Endothelial cell of umbilical vein (primary cell): ENCODE measurements around the gene KCNG2. TPM values are rescaled to one million over a fixed set of nuclear protein-coding genes. Genes with fewer than 3 reads are reported as not detected.

Experiments used
- BruUV-seq: library from RNA; stranded (reverse); fragments of 400-500 nt; replicated peaks from 2 replicates; lab custom pipeline; 2021; lab: Mats Ljungman, UMichigan
- CTCF ChIA-PET: fragments of 300-600, 350-600 bp; sonication (Branson Sonifier 250); formaldehyde crosslinking; loops from one replicate; lab custom pipeline; 2021; ENCODE audit warnings: antibody characterized with exemption, inconsistent platforms; lab: Charles Lee
- POLR2A ChIA-PET: fragments of 300-600, 350-600 bp; sonication (Branson Sonifier 250); formaldehyde crosslinking; loops from one replicate; lab custom pipeline; 2021; ENCODE audit warnings: antibody characterized with exemption, inconsistent platforms; lab: Charles Lee
- DNase-seq: peaks from one replicate; pipeline ENCODE4 v3.0.0-alpha.2; 2011; ENCODE audit warnings: low read depth, low spot score
- FAIRE-seq: peaks from 2 replicates; lab custom pipeline; 2011; peaks lifted over from hg19 to GRCh38; lab: Jason Lieb, UNC
- H2AFZ ChIP-seq: 2 replicates; pipeline ENCODE4 v1.6.0; 2012; ENCODE audit warnings: low read depth, low read length, control low read depth, inconsistent platforms
- H3K27ac ChIP-seq: 2 replicates; pipeline ENCODE4 v1.5.1; 2011; ENCODE audit warnings: low read depth, mild to moderate bottlenecking, control low read depth, low read length, moderate library complexity; ENCODE audit not compliant: insufficient read depth
- H3K27me3 ChIP-seq, 2 experiments: 2 replicates each; pipeline versions ENCODE4 v1.6.0 to v1.6.1; 2011; ENCODE audit warnings: low read length in 2 of 2, mixed read lengths in 1 of 2; ENCODE audit not compliant: control insufficient read depth in 2 of 2, insufficient read depth in 2 of 2
- H3K36me3 ChIP-seq, 2 experiments: 2 replicates in 1 of 2; 3 replicates in 1 of 2; pipeline ENCODE4 v1.5.1; 2011; ENCODE audit warnings: low read length in 2 of 2, mild to moderate bottlenecking in 1 of 2, moderate library complexity in 1 of 2; ENCODE audit not compliant: control insufficient read depth in 2 of 2, insufficient read depth in 2 of 2; ENCODE audit errors: extremely low read depth in 1 of 2
- H3K4me1 ChIP-seq: 3 replicates; pipeline ENCODE4 v1.5.1; 2011; ENCODE audit warnings: mild to moderate bottlenecking, low read length; ENCODE audit not compliant: control insufficient read depth, insufficient read depth; ENCODE audit errors: extremely low read depth
- H3K4me2 ChIP-seq: 2 replicates; pipeline ENCODE4 v1.6.1; 2011; ENCODE audit warnings: low read length, control low read depth, mixed read lengths; ENCODE audit not compliant: insufficient read depth
- H3K4me3 ChIP-seq, 3 experiments: fragments of 200-600 bp in 1 of 3; sonication (generic), shearing (Covaris generic) in 1 of 3; replicated peaks in 1 of 3; 2 replicates each; pipeline ENCODE4 v1.5.1; 2011 to 2016; ENCODE audit warnings: control low read depth in 3 of 3, low read length in 3 of 3, mild to moderate bottlenecking in 2 of 3, inconsistent platforms in 1 of 3, low read depth in 1 of 3, moderate library complexity in 1 of 3; ENCODE audit not compliant: insufficient read depth in 1 of 3
- H3K79me2 ChIP-seq: 2 replicates; pipeline ENCODE4 v1.6.0; 2012; ENCODE audit warnings: low read length, inconsistent platforms; ENCODE audit not compliant: control insufficient read depth, insufficient read depth
- H3K9ac ChIP-seq: replicated peaks from 2 replicates; pipeline ENCODE3; 2011; ENCODE audit warnings: low read length, control low read depth; ENCODE audit not compliant: insufficient read depth; ENCODE audit errors: extremely low read depth
- H3K9me1 ChIP-seq: replicated peaks from 3 replicates; pipeline ENCODE4 v1.6.0; 2011; ENCODE audit warnings: mild to moderate bottlenecking, low read length; ENCODE audit not compliant: control insufficient read depth, insufficient read depth; ENCODE audit errors: extremely low read depth
- H3K9me3 ChIP-seq: replicated peaks from 2 replicates; pipeline ENCODE4 v1.5.1; 2012; ENCODE audit warnings: low read length, inconsistent platforms; ENCODE audit not compliant: control insufficient read depth, insufficient read depth
- H4K20me1 ChIP-seq: replicated peaks from 2 replicates; pipeline ENCODE3; 2011; ENCODE audit warnings: mild to moderate bottlenecking, low read length; ENCODE audit not compliant: control insufficient read depth, insufficient read depth; ENCODE audit errors: extremely low read depth
- EZH2 ChIP-seq: IDR thresholded peaks from 2 replicates; pipeline ENCODE4 v1.6.1; 2012; ENCODE audit warnings: borderline replicate concordance, low read depth, mild to moderate bottlenecking, moderate library complexity, low read length, inconsistent platforms; ENCODE audit not compliant: severe bottlenecking
- FOS ChIP-seq: IDR thresholded peaks from 2 replicates; pipeline ENCODE4 v1.6.1; 2011; ENCODE audit warnings: mild to moderate bottlenecking, low read length, moderate library complexity, borderline replicate concordance; ENCODE audit not compliant: insufficient read depth
- GATA2 ChIP-seq: IDR thresholded peaks from 2 replicates; pipeline ENCODE4 v1.7.0; 2011; ENCODE audit warnings: low read depth, mild to moderate bottlenecking, moderate library complexity, mixed read lengths, low read length; ENCODE audit not compliant: insufficient read length, insufficient read depth
- JUN ChIP-seq: IDR thresholded peaks from 2 replicates; pipeline ENCODE4 v1.6.1; 2011; ENCODE audit warnings: borderline replicate concordance, low read depth; ENCODE audit not compliant: insufficient read length, insufficient read depth
- MYC ChIP-seq: IDR thresholded peaks from one replicate; pipeline ENCODE4 v1.6.1; 2011; ENCODE audit warnings: mild to moderate bottlenecking, low read depth, low read length
- POLR2A ChIP-seq: IDR thresholded peaks from 2 replicates; pipeline ENCODE4 v1.6.1; 2012; ENCODE audit warnings: low read depth, mild to moderate bottlenecking, control low read depth, low read length
- POLR2AphosphoS5 ChIP-seq: IDR thresholded peaks from 2 replicates; pipeline ENCODE4 v1.6.1; 2012; ENCODE audit warnings: low read depth, mild to moderate bottlenecking, control low read depth, low read length, moderate library complexity; ENCODE audit not compliant: insufficient read depth
- dilution Hi-C: fragments of 300-500 bp; cut with MboI; formaldehyde crosslinking; loops from one replicate; pipeline ENCODE4 v1.15.0; 2019; ENCODE audit warnings: low sequenced_read_pairs; ENCODE audit not compliant: extremely low pct_ligation_motif_present
- intact Hi-C: fragments of 100-400 bp; cut with micrococcal nuclease; formaldehyde crosslinking; loops from one replicate; pipeline ENCODE4 v1.10.0; 2022
- polyA plus RNA-seq, 4 experiments: library from polyadenylated mRNA; depleted of rRNA in 3 of 4; stranded (reverse) in 3 of 4; unstranded in 1 of 4; fragments of >200 nt; gene quantifications; 2 replicates each; pipeline versions ENCODE4 v1.2.1 to v1.2.3, GENCODE V29; 2011 to 2012; ENCODE audit warnings: missing spikeins in 1 of 4
- total RNA-seq: library from RNA; stranded (reverse); gene quantifications from 2 replicates; pipeline ENCODE4 v1.2.3, GENCODE V29; 2021
- TF ChIP-seq, protein P1 (sequence below), 2 donors: IDR thresholded peaks; 1 replicate in 1 of 2; 2 replicates in 1 of 2; pipeline ENCODE4 v1.5.1; 2011; ENCODE audit warnings: low read length in 2 of 2, mild to moderate bottlenecking in 2 of 2, moderate library complexity in 2 of 2, control low read depth in 1 of 2, inconsistent platforms in 1 of 2, low read depth in 1 of 2; ENCODE audit not compliant: insufficient read depth in 1 of 2; ENCODE audit errors: extremely low read depth in 1 of 2
- TF ChIP-seq, protein P2 (sequence below): IDR thresholded peaks from 2 replicates; pipeline ENCODE4 v1.6.1; 2011; ENCODE audit not compliant: insufficient read depth, insufficient read length

KCNG2 gene
- total and polyA plus RNA-seq, 2 donors (not counting 3 experiments of a cell fraction or from before 2014, with no cell fraction given), result not detected

DNA sequence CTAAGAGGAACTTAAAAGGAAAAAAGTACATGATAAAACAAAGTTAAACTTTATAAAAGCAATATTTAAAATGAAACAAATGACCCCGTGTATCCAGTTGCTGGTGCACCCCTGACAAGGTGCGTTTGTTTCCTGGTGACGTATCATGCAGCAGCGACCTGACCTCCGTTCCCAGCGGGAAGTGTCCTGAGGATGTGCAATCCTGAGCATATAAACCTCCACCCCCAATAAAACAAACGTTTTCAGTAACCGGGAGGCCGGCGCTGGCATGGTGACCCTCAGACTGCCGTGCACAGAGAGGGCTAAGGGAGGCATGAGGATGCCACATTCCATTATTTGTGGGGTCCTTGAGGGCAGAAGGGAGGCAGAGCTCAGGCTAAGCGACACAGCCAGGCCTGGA is 138.9 kb downstream of the KCNG2 start:
- TF ChIP-seq, protein P1, sequence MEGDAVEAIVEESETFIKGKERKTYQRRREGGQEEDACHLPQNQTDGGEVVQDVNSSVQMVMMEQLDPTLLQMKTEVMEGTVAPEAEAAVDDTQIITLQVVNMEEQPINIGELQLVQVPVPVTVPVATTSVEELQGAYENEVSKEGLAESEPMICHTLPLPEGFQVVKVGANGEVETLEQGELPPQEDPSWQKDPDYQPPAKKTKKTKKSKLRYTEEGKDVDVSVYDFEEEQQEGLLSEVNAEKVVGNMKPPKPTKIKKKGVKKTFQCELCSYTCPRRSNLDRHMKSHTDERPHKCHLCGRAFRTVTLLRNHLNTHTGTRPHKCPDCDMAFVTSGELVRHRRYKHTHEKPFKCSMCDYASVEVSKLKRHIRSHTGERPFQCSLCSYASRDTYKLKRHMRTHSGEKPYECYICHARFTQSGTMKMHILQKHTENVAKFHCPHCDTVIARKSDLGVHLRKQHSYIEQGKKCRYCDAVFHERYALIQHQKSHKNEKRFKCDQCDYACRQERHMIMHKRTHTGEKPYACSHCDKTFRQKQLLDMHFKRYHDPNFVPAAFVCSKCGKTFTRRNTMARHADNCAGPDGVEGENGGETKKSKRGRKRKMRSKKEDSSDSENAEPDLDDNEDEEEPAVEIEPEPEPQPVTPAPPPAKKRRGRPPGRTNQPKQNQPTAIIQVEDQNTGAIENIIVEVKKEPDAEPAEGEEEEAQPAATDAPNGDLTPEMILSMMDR (IDR thresholded peaks at IDR 0.05; ENCODE audit: extremely low read depth in 1 of 2, insufficient read depth in 1 of 2, low read depth in 1 of 2, low read length in 2 of 2), result no peak
- TF ChIP-seq, protein P2, sequence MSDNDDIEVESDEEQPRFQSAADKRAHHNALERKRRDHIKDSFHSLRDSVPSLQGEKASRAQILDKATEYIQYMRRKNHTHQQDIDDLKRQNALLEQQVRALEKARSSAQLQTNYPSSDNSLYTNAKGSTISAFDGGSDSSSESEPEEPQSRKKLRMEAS, result no peak
- TF ChIP-seq POLR2A (no peak), JUN (no peak), GATA2 (no peak), EZH2 (no peak), MYC (no peak), POLR2AphosphoS5 (no peak), FOS (no peak)
- no peak overlapping the region for H3K4me2 ChIP-seq
- H3K9ac ChIP-seq, result no peak overlapping the region
- H3K36me3 ChIP-seq, result peaks cover 4 to 19% of the 10 kb centered on the region in 2 experiments
- no TSS peak for BruUV-seq
- H3K9me1 ChIP-seq, result no peaks in the 10 kb centered on the region
- H3K4me1 ChIP-seq, result no peaks in the 10 kb centered on the region
- intact Hi-C loops, result no loop called here
- no peak overlapping the region for H2AFZ ChIP-seq
- H3K4me3 ChIP-seq, result no peak overlapping the region
- no peaks in the 10 kb centered on the region for H4K20me1 ChIP-seq
- H3K27ac ChIP-seq, result no peak overlapping the region
- CTCF ChIA-PET, result no interaction called here
- dilution Hi-C loops, result no loop called here
- no peaks in the 10 kb centered on the region for H3K27me3 ChIP-seq
- H3K9me3 ChIP-seq, result peaks cover 2% of the 10 kb centered on the region
- peaks cover 28% of the 10 kb centered on the region for H3K79me2 ChIP-seq
- DNase-seq, result no peak
- POLR2A ChIA-PET, result no interaction called here
- FAIRE-seq, result no peak
